ENCODE results near the gene EXOC4. TPM values are rescaled to one million over a fixed set of nuclear protein-coding genes. Genes with fewer than 3 reads are reported as not detected.

EXOC4 gene
- total RNA-seq, 4 donors from 2014 or later = 59.2 to 88.7 (median 71.6) TPM

GRCh38 chr7:133563251-133563650 is 310.4 kb downstream of the EXOC4 start:
- DNase-seq (ENCODE audit: low spot score) (no peak), ATAC-seq (ENCODE audit: low FRiP score) (no peak)
- no peak for TF ChIP-seq CTCF (IDR thresholded peaks at IDR 0.05)

GRCh38 chr7:133564484-133564883 is 311.6 kb downstream of the EXOC4 start:
- DNase-seq (ENCODE audit: low spot score) = no peak
- ATAC-seq (ENCODE audit: low FRiP score) = no peak
- TF ChIP-seq CTCF (IDR thresholded peaks at IDR 0.05) = no peak

- no peak for TF ChIP-seq CTCF (IDR thresholded peaks at IDR 0.05)
- ATAC-seq (ENCODE audit: low FRiP score) = no peak
These were observed 315.7 kb downstream of the EXOC4 start for GRCh38 chr7:133568544-133568943.

GRCh38 chr7:133570321-133570720 is 317.4 kb downstream of the EXOC4 start:
- no peak for ATAC-seq (ENCODE audit: low FRiP score)
- no peak for DNase-seq (ENCODE audit: low spot score)
- no peak for TF ChIP-seq CTCF (IDR thresholded peaks at IDR 0.05)

More at GRCh38 chr7:133568544-133568943, 315.7 kb downstream of the EXOC4 start:
- DNase-seq (ENCODE audit: low spot score) = no peak

GRCh38 chr7:133571076-133571475 is 318.2 kb downstream of the EXOC4 start:
- no peak for DNase-seq (ENCODE audit: low spot score)
- no peak for TF ChIP-seq CTCF (IDR thresholded peaks at IDR 0.05)
- ATAC-seq (ENCODE audit: low FRiP score) = no peak

GRCh38 chr7:133572087-133572486 is 319.2 kb downstream of the EXOC4 start:
- no peak for TF ChIP-seq CTCF (IDR thresholded peaks at IDR 0.05)
- ATAC-seq (ENCODE audit: low FRiP score) (no peak), DNase-seq (ENCODE audit: low spot score) (no peak)

GRCh38 chr7:133572843-133573242 is 320.0 kb downstream of the EXOC4 start:
- DNase-seq (ENCODE audit: low spot score) = no peak
- ATAC-seq (ENCODE audit: low FRiP score) = no peak
- no peak for TF ChIP-seq CTCF (IDR thresholded peaks at IDR 0.05)

Measured in omental fat pad (tissue), 4 donors.